Central memory CD4-positive, alpha-beta T cell (primary cell): ENCODE measurements around the gene ASPG.
"Not testable (repeated sequence)": the region's sequence is repeated elsewhere in the genome, so short reads cannot be mapped to it uniquely, and the experiment has no call there.

Source experiments
- DNase-seq: peaks from one replicate; pipeline ENCODE4 v3.0.0; 2022

The ASPG gene

GRCh38 chr14:104149617-104150135, 64.2 kb downstream of the ASPG start:
- no peak for DNase-seq

DNA sequence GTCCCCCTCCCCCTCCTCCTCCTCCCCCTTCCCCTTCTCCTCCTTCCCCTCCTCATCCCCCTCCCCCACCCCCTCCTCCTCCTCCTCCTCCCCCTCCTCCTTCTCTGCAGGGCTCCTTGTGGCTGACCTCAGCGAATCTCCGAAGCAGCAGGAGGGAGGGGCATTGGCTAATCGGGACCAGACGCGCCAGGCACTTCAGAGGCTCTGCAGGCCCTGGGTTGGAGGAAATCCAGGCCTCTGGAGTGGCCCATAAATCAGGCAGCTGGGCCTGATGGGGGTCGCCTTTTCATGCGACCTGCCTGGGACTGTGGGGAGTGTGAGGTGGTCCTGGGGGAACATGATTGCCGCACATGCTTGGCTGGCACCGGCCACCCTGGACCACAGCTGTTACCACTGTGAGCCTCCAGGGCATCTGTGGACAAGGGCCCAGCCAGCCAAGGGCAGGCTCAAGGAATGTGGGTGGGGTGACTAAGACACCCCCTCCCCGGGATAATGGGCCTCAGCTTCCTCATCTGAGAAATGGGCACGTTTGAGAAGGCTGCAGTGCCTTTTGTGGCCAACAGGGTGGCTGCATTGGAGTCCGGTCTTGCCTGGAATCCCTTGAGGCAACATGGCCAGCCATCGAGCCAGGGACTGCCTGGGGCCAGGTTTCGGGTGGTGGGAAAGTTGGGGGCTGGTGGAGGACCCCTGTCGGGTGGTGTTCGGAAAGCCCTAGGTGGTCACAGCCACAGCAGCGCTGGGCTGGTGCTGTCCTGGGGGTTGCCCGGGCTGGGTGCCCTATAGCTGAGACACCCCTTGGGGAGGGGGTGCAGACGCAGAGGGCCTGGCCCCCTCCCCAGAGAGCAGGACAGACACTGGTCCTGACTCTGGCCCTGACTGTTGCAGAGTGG, 64.9 kb downstream of the ASPG start:
- no peak for DNase-seq

DNA sequence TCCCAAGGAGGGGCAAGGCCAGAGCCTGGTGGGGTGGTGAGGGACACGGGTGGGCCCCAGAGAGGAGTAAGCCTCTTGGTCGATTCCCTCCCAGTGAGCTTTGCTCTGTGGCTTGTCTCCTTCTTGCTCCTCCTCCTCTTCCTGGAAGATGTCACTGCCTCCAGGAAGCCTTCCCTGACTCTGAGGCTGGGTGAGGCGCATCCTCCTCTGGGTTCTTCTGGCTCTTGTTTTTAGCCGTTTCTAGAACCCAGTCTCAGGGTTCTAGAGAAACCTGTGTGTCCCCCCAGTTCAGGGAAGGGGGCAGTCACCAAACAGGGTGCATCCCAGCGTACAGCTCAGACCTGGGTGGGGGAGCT, 65.5 kb downstream of the ASPG start:
- DNase-seq, result no peak

DNA sequence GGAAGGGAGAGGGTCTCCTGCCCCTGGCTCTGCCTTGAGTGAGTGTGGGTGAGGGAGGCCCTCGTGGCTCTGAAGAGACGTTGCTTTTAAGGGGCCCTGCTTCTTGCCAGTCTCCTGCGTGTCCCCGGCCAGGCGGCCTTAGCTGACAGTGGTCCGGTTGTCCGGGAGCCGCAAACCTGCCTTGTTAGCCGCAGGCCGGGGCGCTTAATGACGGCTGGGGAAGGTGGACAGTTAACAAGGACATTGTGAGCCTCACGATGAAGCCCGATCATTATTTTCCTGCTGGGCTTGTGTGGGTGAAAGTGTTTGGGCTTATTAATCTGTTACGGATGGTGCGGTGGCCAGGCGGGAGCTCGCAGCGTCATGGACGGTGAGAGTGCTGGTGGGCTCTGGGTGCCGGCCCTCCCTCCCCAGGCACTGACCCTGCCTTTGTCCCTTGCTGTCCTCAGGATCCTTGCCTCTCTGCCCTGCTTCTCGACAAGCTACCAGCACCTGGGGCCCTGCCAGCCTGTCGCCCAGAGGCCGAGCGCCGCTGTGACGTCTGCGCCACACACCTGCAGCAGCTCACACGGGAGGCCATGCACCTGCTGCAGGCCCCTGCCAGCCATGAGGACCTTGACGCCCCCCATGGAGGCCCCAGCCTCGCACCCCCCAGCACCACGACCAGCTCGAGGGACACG, 66.2 kb downstream of the ASPG start:
- DNase-seq, result no peak

DNA sequence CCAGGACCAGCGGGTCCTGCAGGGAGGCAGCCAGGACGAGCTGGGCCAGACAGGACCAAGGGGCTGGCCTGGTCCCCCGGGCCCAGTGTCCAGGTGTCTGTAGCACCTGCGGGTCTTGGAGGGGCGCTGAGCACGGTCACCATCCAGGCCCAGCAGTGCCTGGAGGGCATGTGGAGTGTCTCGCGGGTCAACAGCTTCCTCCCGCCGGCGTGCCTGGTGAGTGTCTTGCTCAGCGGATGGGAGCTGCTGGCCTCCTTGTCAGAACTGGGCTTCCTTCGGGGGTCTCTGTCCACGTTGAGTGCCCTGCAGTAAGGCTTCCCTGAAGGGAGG, 66.7 kb downstream of the ASPG start:
- no peak for DNase-seq

- no peak for DNase-seq
These were observed 67.3 kb downstream of the ASPG start for GRCh38 chr14:104152686-104153393.

GRCh38 chr14:104153394-104153755, 67.9 kb downstream of the ASPG start:
- DNase-seq, result not testable (repeated sequence)

GRCh38 chr14:104154246-104154645, 68.7 kb downstream of the ASPG start:
- DNase-seq, result no peak

GRCh38 chr14:104155513-104155912, 70.0 kb downstream of the ASPG start:
- DNase-seq, result no peak

GRCh38 chr14:104156142-104156541, 70.6 kb downstream of the ASPG start:
- no peak for DNase-seq

- no peak for DNase-seq
These were observed 71.8 kb downstream of the ASPG start for GRCh38 chr14:104157016-104157928.

DNA sequence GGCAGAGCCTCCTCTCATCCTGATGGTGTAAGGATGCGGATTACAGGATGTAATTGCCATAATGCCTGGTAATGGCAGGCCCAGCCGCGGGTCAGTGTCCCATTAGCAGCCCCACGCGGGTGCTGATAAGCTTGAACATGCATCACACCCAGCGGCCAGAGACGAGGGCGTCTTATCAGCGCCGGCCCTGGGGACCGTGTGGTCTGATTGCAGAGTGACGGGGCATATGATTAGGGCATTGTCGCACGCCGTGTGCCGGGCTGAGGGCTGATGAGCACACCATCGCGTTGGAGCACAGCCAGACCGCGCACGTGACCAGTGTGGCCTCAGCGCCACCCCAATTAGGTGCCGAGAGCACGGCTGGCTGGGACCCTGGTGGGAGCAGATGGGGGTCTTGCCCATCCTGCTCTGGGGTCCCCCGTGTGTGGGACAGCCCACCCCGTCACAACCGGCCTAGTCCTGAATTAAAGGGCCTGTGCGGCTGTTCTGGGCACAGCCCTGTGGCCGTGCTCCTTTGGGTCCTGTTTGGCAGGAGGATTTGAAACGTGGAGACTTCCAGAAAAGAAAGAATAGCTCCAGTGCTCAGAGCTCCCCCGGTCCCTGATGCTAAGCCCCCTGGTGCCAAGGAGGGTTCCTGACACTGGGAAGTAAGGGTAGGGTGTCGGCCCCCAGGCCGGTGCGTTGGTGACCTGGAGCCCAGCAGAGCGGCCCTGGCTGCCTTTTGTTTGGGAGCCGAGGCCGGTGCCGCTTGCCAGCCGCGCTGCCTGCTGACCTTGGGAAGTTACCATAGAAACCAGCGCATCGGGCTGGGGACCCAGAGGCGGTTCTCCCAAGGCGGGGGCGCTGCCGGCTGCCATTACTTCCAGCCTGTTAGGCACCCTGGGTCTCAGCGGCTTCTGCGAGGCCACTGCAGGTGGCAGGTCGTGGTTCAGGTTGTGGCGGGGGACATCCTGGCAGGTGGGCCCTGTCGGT, 73.6 kb downstream of the ASPG start:
- no peak for DNase-seq

DNA sequence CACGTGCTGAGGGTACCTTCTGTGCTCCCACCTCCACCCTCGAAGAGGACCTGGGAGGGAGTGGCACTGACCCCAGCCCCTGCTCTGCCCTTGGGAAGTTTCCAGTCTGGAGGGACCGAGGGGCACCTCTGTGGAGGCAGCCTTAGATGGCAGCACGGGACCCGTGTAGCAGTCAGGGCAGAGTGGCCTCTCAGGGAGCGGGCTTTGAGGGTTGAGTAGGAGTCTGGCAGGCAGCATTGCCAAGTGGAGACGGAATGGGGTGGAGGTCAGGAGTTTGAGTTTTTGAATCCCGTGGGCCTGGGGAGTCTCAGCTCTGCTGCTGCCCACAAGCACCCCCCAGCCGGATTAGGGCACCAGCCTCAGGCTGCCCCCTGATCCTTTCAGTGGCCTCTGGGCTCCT, 74.5 kb downstream of the ASPG start:
- no peak for DNase-seq

DNA sequence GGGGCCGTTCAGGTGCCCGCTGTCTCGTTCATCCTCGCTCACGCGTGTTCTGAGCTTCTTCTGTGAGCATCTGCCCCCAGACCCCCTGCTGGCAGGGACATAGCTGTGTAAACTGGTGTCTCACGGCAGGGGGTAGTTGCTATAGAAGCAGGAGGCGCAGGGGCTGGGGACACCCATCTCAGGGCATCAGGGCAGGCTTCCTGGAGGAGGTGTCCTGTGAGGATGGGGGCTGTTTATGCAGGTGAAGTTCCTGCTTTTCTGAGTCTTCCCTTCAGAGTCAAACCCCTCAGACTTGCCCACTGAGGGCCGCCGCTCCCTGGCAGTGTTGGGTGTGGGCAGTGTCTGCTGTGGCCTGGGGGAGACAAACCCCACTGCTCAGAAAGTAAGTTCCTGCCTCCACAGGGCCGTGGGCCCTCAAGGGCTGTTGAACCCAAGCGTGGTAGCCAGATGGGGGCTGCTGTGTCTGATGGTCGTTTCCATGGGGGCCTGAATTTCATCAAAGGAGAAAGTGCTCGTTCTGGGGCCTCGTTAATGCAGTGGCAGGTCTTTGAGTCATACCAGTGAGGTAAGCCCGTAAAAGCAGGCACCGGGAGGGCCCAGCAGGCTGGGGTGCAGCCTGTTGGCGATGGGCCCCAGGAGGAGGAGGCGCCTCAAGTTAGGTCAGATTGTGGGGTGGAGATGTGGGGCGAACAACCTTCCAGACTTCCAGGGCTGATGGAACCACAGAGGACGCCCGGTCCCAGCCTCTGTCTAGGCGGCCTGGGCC, 76.3 kb downstream of the ASPG start:
- DNase-seq, result no peak

DNA sequence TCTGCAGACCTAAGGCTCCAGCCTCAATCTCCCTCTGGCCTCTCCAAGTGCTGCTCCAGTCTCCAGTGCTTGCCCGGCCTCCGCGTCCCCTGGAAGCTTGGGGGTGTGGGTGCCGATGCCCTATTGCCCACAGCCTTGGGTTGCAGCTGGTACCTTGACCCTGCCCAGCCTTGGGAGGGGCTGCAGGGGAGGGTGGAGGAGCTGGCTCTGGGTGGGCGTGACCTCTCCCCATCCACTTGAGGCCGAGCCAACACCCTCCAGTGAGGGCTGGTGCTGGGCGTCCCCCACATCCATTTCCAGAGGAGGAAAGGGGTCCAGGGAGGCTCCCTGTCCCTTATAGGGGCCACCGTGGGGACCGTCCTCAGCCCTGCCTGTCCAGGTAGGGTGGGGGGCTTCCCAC, 77.0 kb downstream of the ASPG start:
- no peak for DNase-seq

DNA sequence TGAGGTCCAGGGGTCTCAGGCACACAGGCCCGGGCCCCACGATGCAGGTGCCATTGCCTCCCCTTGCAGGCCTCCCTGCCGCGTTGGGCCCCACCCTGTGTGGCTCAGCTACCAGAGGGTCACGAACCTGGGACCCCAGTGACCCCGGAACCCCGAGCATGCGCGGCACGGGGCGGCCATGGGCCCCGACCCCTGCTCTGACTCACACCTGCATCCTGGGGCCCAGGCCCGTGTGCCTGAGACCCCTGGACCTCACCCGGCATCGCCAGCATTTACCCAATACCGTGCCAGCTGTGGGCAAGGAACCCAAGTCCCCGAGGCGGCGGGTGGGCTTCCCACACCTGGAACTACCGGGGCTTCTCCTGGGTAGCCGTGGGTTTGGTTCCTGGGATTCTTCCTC, 78.0 kb downstream of the ASPG start:
- DNase-seq, result no peak

DNA sequence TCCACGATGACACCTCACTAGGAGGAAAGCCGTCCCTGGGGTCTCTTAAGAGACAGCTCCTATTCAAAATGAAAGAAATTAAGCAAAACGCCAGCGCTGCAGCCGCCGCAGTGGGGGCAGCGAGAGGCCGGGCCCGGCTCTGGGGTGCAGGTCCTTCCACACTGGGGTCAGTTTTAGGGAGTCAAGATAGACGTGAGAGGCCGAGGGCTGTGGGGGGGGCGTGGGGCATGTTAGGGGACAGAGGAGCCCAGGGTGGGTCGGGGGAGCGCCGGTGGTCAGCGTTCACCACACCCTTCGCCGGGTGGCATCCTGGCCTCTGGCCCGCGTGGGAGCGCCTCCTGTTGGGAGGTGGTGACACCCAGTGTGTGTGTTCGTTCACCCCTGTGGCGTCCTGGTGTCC, 78.5 kb downstream of the ASPG start:
- no peak for DNase-seq

DNA sequence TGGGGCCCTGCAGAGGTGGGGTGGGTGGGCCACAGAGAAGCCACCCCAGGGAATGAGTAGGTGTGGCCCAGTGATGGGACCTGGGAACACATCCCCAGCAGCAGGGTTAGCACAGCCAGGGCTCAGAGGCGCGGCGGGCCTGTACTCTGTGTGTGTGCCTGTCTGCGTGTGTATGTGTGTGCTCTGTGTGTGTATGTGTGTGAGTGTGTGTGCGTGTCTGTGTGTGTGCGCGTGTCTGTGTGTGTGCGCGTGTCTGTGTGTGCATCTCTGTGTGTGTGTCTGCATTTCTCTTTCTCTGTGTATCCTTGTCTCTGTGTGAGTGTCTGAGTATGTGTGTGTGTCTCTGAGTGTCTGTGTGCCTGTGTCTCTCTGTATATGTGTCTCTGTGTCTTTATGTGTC, 79.0 kb downstream of the ASPG start:
- no peak for DNase-seq
